ENCODE data around the gene CHI3L1.
"Not testable (repeated sequence)": the region's sequence is repeated elsewhere in the genome, so short reads cannot be mapped to it uniquely, and the experiment has no call there.

Gene CHI3L1

GRCh38 chr1:203186446-203187303 lies at the start of gene CHI3L1:
Gene CHI3L1 (minus strand): TSS chr1:203186704. CDS start chr1:203186623, 81 bp downstream.
- no peak for DNase-seq (ENCODE audit: low read depth)

- DNase-seq (ENCODE audit: low read depth): not testable (repeated sequence)
Observed at GRCh38 chr1:203234901-203235300, 48.4 kb upstream of the CHI3L1 start.

- no peak for DNase-seq (ENCODE audit: low read depth)
Observed at GRCh38 chr1:203229471-203230135, 43.1 kb upstream of the CHI3L1 start, which contains the start of gene CHIT1. Gene CHIT1 (minus strand): TSS chr1:203229673. CDS start chr1:203229636, 37 bp downstream.

GRCh38 chr1:203228670-203229069 lies 42.2 kb upstream of the CHI3L1 start:
- no peak for DNase-seq (ENCODE audit: low read depth)

- DNase-seq (ENCODE audit: low read depth): no peak
Observed at GRCh38 chr1:203227371-203228083, 41.0 kb upstream of the CHI3L1 start.

- DNase-seq (ENCODE audit: low read depth): no peak
Observed at GRCh38 chr1:203225071-203225470, 38.6 kb upstream of the CHI3L1 start.

- no peak for DNase-seq (ENCODE audit: low read depth)
Observed at GRCh38 chr1:203223012-203223775, 36.7 kb upstream of the CHI3L1 start.

GRCh38 chr1:203219934-203220333 lies 33.4 kb upstream of the CHI3L1 start:
- no peak for DNase-seq (ENCODE audit: low read depth)

- no peak for DNase-seq (ENCODE audit: low read depth)
Observed at GRCh38 chr1:203219171-203219570, 32.7 kb upstream of the CHI3L1 start.

GRCh38 chr1:203217668-203218067 lies 31.2 kb upstream of the CHI3L1 start:
- no peak for DNase-seq (ENCODE audit: low read depth)

GRCh38 chr1:203217139-203217655 lies 30.7 kb upstream of the CHI3L1 start:
- DNase-seq (ENCODE audit: low read depth): no peak

GRCh38 chr1:203216274-203217138 lies 30.0 kb upstream of the CHI3L1 start:
- DNase-seq (ENCODE audit: low read depth): no peak

GRCh38 chr1:203215573-203215972 lies 29.1 kb upstream of the CHI3L1 start:
- no peak for DNase-seq (ENCODE audit: low read depth)

GRCh38 chr1:203214871-203215270 lies 28.4 kb upstream of the CHI3L1 start:
- no peak for DNase-seq (ENCODE audit: low read depth)

- DNase-seq (ENCODE audit: low read depth): no peak
Observed at GRCh38 chr1:203213126-203213525, 26.6 kb upstream of the CHI3L1 start.

- no peak for DNase-seq (ENCODE audit: low read depth)
Observed at GRCh38 chr1:203211812-203212211, 25.3 kb upstream of the CHI3L1 start.

GRCh38 chr1:203210988-203211387 lies 24.5 kb upstream of the CHI3L1 start:
- DNase-seq (ENCODE audit: low read depth): no peak

- no peak for DNase-seq (ENCODE audit: low read depth)
Observed at GRCh38 chr1:203210350-203210749, 23.8 kb upstream of the CHI3L1 start.

- no peak for DNase-seq (ENCODE audit: low read depth)
Observed at GRCh38 chr1:203208181-203208580, 21.7 kb upstream of the CHI3L1 start.

GRCh38 chr1:203207751-203208150 lies 21.2 kb upstream of the CHI3L1 start:
- DNase-seq (ENCODE audit: low read depth): no peak
